Mesothelial cell of epicardium (in vitro differentiated cells): ENCODE measurements around the gene ASTN2. TPM values are rescaled to one million over a fixed set of nuclear protein-coding genes. Genes with fewer than 3 reads are reported as not detected.

Experiments
- DNase-seq, 2 experiments: peaks; one replicate each; pipeline ENCODE4 v3.0.0; 2021; ENCODE audit warnings: low spot score in 2 of 2; ENCODE audit not compliant: unreplicated experiment in 2 of 2
- H3K27ac Mint-ChIP-seq: 2 replicates; pipeline ENCODE4 v1.8.0; 2021; ENCODE audit warnings: mixed read lengths
- H3K27me3 Mint-ChIP-seq: 2 replicates; pipeline ENCODE4 v1.8.0; 2021; ENCODE audit warnings: low read depth, mixed read lengths
- H3K36me3 Mint-ChIP-seq: 2 replicates; pipeline ENCODE4 v1.8.0; 2021; ENCODE audit warnings: mixed read lengths
- H3K4me1 Mint-ChIP-seq: 2 replicates; pipeline ENCODE4 v1.8.0; 2021; ENCODE audit warnings: mixed read lengths
- H3K4me3 Mint-ChIP-seq: 2 replicates; pipeline ENCODE4 v1.8.0; 2021; ENCODE audit warnings: mild to moderate bottlenecking, moderate library complexity, mixed read lengths
- H3K9me3 Mint-ChIP-seq: 2 replicates; pipeline ENCODE4 v1.8.0; 2021; ENCODE audit warnings: mixed read lengths
- total RNA-seq: library from RNA; stranded (reverse); gene quantifications from 3 replicates; pipeline ENCODE4 v1.2.1, GENCODE V29; 2021
- TF ChIP-seq, protein P1 (sequence below): fragments of 200-600 bp; sonication (generic); IDR thresholded peaks from one replicate; pipeline ENCODE4 v1.5.0; 2021; ENCODE audit warnings: antibody characterized with exemption; ENCODE audit not compliant: unreplicated experiment

The ASTN2 gene
- total RNA-seq, 1 donor from 2014 or later = 12.2 TPM

DNA sequence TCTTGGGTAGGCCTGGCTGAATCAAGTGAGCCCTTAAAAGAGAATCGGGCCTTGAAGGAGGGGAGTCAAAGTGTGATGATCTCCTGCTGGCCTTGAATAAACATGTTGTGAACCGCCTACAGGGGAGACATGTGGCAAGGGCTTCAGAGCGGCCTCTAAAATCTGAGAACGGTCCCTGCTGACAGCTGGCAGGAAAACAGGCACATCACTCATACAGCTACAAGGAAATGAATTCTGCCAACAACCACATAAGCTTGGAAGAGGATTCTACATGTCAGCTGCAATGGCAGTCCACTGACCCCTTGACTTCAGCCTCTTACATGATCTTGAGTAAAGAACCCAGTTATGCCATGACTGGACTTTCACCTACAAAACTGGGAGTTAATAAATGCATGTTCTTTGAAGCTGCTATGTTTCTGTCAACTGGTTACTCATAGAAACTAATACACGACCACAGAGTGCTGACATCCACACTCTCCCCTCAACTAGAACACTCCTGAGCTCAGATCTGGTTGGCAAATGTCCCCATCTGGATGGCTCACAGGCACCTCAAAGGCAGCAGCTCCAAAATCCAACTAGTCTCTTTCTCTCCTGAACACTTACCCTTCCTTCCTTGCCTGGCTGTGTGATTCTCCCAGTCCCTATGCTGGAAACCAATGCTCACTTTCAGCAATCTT is 333.1 kb downstream of the ASTN2 start:
- peaks cover 6% of the 10 kb centered on the region for H3K27me3 Mint-ChIP-seq
- no peak overlapping the region for H3K4me3 Mint-ChIP-seq
- no peak overlapping the region for H3K27ac Mint-ChIP-seq
- no peak for DNase-seq
- no peaks in the 10 kb centered on the region for H3K9me3 Mint-ChIP-seq
- no peaks in the 10 kb centered on the region for H3K4me1 Mint-ChIP-seq
- no peaks in the 10 kb centered on the region for H3K36me3 Mint-ChIP-seq
- TF ChIP-seq, protein P1, sequence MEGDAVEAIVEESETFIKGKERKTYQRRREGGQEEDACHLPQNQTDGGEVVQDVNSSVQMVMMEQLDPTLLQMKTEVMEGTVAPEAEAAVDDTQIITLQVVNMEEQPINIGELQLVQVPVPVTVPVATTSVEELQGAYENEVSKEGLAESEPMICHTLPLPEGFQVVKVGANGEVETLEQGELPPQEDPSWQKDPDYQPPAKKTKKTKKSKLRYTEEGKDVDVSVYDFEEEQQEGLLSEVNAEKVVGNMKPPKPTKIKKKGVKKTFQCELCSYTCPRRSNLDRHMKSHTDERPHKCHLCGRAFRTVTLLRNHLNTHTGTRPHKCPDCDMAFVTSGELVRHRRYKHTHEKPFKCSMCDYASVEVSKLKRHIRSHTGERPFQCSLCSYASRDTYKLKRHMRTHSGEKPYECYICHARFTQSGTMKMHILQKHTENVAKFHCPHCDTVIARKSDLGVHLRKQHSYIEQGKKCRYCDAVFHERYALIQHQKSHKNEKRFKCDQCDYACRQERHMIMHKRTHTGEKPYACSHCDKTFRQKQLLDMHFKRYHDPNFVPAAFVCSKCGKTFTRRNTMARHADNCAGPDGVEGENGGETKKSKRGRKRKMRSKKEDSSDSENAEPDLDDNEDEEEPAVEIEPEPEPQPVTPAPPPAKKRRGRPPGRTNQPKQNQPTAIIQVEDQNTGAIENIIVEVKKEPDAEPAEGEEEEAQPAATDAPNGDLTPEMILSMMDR = no peak

DNA sequence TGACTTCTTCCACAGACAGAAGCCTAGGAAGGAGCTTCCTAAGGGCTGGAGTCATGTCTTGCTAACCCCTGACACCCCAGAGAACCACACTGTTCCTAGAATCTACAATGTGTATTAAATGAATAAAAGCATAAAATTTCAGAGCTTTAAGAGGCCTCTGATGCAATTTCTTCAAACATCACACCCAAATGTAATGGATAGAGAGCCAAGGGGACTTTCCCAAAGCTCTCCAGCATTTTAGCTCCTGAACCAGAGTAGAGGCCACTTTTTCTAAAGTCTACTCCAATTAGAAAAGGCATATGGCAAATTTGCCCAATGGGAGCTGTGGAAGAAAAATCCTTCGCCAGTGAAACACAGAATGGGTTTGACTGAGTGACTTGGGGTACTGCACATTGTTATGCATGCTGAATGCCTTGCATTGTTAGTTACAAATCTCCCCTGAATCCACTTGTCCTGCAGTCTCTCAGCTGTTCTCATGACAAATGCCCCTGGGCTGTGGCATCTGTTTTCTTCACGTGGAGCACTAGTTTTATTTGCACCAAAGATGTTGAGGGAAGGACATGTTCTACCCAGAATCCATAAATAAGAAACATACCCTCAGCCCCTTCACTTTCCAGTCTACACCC is 334.0 kb downstream of the ASTN2 start:
- H3K27ac Mint-ChIP-seq = no peak overlapping the region
- H3K4me3 Mint-ChIP-seq = no peak overlapping the region
- H3K4me1 Mint-ChIP-seq = no peaks in the 10 kb centered on the region
- peaks cover 11% of the 10 kb centered on the region for H3K27me3 Mint-ChIP-seq
- H3K36me3 Mint-ChIP-seq = no peaks in the 10 kb centered on the region
- H3K9me3 Mint-ChIP-seq = no peaks in the 10 kb centered on the region
- DNase-seq = no peak
- TF ChIP-seq, protein P1 = no peak

DNA sequence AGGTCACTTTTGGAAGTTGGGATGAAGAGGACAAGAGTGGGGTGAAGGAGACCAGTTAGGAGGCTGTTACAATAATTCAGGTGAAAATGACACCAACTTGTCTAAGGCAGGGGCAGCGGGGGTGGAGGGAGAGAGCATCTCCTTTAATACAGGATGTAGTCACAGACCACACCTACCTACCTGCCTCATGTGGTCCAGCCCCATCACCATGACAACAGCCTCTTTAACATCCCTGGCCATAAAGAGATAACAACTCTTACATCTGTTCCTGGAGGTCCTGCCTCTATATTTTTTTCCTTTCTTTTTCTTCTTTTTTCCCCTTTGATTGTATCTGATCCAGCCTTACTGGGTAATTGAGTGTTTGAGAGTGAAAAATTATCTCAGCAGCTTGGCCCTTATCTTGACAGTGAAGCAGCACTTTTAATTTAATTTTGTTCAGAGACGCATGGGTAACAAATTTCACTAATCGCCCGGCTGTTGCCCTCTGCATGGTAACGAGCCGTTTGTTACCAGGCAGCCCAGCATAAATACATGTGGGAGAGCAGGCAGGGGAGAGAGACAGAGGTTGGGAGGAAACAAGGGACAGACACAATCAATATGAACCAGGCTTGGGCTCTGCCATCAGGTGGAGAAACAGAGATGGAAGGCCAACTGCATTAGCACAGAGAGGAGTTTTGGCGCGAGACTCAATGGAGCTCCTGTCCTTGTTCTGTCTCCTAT is 338.1 kb downstream of the ASTN2 start:
- no peak for DNase-seq
- H3K4me3 Mint-ChIP-seq = no peak overlapping the region
- H3K27ac Mint-ChIP-seq = no peak overlapping the region
- TF ChIP-seq, protein P1 = no peak
- H3K27me3 Mint-ChIP-seq = peaks cover 11% of the 10 kb centered on the region
- H3K4me1 Mint-ChIP-seq = peaks cover 25% of the 10 kb centered on the region
- no peaks in the 10 kb centered on the region for H3K9me3 Mint-ChIP-seq
- H3K36me3 Mint-ChIP-seq = no peaks in the 10 kb centered on the region

DNA sequence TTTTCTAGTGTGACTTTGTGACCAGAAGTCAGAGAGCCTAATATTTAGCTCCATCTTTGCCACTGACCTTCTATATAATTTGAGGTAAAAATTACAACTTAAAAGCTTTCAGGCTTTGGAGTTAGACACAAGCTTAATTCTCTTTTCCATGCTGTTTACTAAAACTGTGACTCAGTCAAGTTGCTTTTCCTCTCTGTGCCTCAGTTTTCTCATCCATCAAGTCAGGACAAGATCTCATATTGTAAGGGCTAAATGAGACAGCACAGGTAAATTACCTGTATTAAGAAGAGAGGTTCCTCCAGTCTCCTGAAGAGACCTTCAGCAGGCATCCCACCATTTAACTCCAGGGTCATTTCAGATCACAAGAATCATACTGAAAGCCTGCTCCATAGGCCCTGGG is 339.2 kb downstream of the ASTN2 start:
- H3K9me3 Mint-ChIP-seq = no peaks in the 10 kb centered on the region
- no peak overlapping the region for H3K27ac Mint-ChIP-seq
- no peak for DNase-seq
- TF ChIP-seq, protein P1 = no peak
- H3K4me1 Mint-ChIP-seq = peaks cover 25% of the 10 kb centered on the region
- no peak overlapping the region for H3K4me3 Mint-ChIP-seq
- H3K36me3 Mint-ChIP-seq = no peaks in the 10 kb centered on the region
- peaks cover 11% of the 10 kb centered on the region for H3K27me3 Mint-ChIP-seq

DNA sequence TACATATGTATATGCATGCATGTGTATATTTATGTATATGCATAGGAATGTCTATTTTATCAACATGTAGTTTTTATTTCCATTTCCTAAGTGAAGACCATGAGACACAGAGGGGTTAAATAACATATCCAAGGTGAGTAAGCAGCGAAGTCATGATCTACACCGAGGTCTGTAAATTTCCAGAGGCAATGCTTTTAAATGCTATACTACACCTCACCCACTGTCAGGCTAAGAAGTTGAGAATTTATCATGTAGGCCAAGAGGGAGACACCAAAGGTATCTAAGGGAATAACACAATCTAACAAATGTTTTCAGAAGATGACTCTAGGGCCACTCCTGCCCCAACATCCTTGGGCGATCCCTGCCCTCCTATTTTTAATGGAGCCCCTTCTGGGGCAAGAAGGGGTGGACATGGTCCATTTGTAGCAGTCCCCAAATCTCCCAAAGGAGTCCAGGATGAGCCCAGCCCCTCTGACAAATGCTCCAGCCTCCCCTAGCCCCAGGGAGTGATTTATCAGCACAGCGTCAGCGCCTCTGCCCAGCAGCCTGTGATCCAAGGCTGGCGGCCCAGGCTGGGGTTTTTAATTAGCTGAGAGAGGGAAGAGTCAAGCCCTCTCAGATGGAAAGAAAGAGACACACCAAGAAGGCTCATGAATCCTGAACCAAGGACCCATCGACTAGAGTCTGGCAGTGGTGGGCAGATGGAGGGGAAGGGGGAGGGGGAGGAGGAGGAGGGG is 339.9 kb downstream of the ASTN2 start:
- H3K27me3 Mint-ChIP-seq = peaks cover 11% of the 10 kb centered on the region
- H3K4me1 Mint-ChIP-seq = peaks cover 25% of the 10 kb centered on the region
- TF ChIP-seq, protein P1 = no peak
- no peak overlapping the region for H3K4me3 Mint-ChIP-seq
- no peak overlapping the region for H3K27ac Mint-ChIP-seq
- no peak for DNase-seq
- H3K36me3 Mint-ChIP-seq = no peaks in the 10 kb centered on the region
- H3K9me3 Mint-ChIP-seq = no peaks in the 10 kb centered on the region
